Measurements from ENCODE around the gene RHBG. TPM values are rescaled to one million over a fixed set of nuclear protein-coding genes. Genes with fewer than 3 reads are reported as not detected.

Gene RHBG
- total RNA-seq, 1 experiment from 2014 or later: 4.0 TPM

DNA sequence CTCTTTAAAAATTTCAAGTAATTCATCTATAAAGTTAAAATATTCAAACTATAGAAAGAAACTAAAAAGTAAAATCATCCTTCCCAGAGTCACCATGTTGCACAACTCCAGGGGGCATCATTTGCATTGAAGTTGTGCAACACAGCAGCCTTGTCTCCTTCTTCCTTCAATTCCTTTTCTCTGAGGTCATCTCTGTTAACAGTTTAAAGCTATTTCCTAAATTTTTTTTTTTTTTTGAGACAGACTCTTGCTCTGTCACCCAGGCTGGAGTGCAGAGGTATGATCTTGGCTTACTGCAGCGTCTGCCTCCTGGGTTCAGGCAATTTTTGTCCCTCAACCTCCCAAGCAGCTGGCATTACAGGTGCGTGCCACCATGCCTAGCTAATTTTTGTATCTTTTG lies 7.1 kb downstream of the RHBG start:
- no TSS peak for BruUV-seq (replicated peaks)
- Histone ChIP-seq H3K27ac (no peak overlapping the region), H3K9me3 (ENCODE audit: insufficient read depth, low read depth) (no peaks in the 10 kb centered on the region), H3F3A (ENCODE audit: insufficient read depth, low read depth) (peaks cover 16% of the 10 kb centered on the region; the same call in 1 of the 2 replicates), H2AFZ (no peak overlapping the region), H3K4me1 (replicated peaks; ENCODE audit: insufficient read depth) (peaks cover 31% of the 10 kb centered on the region), H3K9me2 (ENCODE audit: insufficient read depth) (no peaks in the 10 kb centered on the region), H3K79me2 (ENCODE audit: low read depth) (no peaks in the 10 kb centered on the region), H3K27me3 (ENCODE audit: insufficient read depth, low read depth) (no peaks in the 10 kb centered on the region), H3K36me3 (ENCODE audit: low read depth) (no peaks in the 10 kb centered on the region), H4K20me1 (ENCODE audit: insufficient read depth) (no peaks in the 10 kb centered on the region), H3K4me2 (no peak overlapping the region), H3K4me3 (no peak overlapping the region)
- ChIA-PET POLR2A (ENCODE audit: unreplicated experiment) (no interaction called here), CTCF (interaction anchor here (0.6 to 0.8 kb wide), 5 partner anchors 11 to 470 kb away, joined by 3 to 6 read pairs (median 4); no protein-coding TSS in a partner anchor)
- no peak for TF ChIP-seq EZH2 (IDR thresholded peaks at IDR 0.05; ENCODE audit: low read depth)
- TF ChIP-seq, protein P1, sequence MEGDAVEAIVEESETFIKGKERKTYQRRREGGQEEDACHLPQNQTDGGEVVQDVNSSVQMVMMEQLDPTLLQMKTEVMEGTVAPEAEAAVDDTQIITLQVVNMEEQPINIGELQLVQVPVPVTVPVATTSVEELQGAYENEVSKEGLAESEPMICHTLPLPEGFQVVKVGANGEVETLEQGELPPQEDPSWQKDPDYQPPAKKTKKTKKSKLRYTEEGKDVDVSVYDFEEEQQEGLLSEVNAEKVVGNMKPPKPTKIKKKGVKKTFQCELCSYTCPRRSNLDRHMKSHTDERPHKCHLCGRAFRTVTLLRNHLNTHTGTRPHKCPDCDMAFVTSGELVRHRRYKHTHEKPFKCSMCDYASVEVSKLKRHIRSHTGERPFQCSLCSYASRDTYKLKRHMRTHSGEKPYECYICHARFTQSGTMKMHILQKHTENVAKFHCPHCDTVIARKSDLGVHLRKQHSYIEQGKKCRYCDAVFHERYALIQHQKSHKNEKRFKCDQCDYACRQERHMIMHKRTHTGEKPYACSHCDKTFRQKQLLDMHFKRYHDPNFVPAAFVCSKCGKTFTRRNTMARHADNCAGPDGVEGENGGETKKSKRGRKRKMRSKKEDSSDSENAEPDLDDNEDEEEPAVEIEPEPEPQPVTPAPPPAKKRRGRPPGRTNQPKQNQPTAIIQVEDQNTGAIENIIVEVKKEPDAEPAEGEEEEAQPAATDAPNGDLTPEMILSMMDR (conservative IDR thresholded peaks at IDR 0.05): no peak
- intact Hi-C loops (cut with micrococcal nuclease; ENCODE audit: unreplicated experiment): no loop called here
- DNase-seq: peak in 1 of 2 experiments; percentile 61

DNA sequence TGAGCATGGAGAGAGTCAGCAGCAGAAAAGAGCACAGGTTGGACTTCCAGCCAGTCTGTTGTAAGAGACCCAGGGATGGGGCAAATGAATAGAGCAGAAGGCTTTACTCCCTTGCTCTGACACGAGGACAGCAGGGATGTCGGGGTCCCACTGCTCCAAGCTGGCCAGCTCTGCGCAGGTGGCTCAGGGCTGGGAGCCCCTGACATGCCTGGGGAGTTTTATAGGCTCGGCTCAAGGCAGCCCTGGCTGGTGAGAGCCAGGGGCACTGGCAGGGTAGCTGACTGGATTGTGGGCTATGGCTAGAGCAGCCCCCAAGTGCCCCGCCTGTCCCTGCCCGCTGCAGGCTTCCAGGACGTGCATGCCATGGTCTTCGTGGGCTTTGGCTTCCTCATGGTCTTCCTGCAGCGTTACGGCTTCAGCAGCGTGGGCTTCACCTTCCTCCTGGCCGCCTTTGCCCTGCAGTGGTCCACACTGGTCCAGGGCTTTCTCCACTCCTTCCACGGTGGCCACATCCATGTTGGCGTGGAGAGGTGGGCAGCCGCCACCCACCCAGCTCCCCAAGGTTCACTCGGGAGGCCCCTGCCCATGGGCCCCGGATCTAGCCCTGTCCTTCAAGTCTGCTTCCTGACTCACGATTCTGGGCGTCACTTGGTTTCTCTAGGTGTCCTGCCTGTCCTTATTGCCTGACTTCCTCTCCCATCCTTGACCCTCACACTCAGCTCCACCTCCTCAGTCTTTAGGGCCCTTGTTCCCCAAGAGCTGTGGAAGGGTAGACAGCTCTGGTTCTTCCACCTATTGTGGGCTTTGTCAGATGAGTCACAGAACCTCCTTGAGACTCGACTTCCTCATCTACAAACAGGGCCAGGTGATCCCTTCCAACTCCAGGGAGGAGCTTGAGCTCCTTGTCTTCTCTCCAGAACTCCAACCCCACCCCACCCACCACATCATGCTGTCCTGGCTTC lies 8.2 kb downstream of the RHBG start:
- no peaks in the 10 kb centered on the region for H3K9me3 ChIP-seq (ENCODE audit: insufficient read depth, low read depth)
- H3K4me2 ChIP-seq: no peak overlapping the region
- H3K27ac ChIP-seq: no peak overlapping the region
- ChIA-PET POLR2A (ENCODE audit: unreplicated experiment) (interaction anchor here (0.6 kb wide), 1 partner anchor 105 kb away, joined by 7 read pairs; no protein-coding TSS in a partner anchor), CTCF (interaction anchor here (0.7 kb wide), 1 partner anchor 46 kb away, joined by 4 read pairs; no protein-coding TSS in a partner anchor)
- no TSS peak for BruUV-seq (replicated peaks)
- no peaks in the 10 kb centered on the region for H4K20me1 ChIP-seq (ENCODE audit: insufficient read depth)
- no peak for DNase-seq
- TF ChIP-seq, protein P1 (conservative IDR thresholded peaks at IDR 0.05): no peak
- no peak for TF ChIP-seq EZH2 (IDR thresholded peaks at IDR 0.05; ENCODE audit: low read depth)
- no peak overlapping the region for H3K4me3 ChIP-seq
- no peaks in the 10 kb centered on the region for H3K79me2 ChIP-seq (ENCODE audit: low read depth)
- H3F3A ChIP-seq (ENCODE audit: insufficient read depth, low read depth): peaks cover 16% of the 10 kb centered on the region; the same call in 1 of the 2 replicates
- no peaks in the 10 kb centered on the region for H3K27me3 ChIP-seq (ENCODE audit: insufficient read depth, low read depth)
- intact Hi-C loops (cut with micrococcal nuclease; ENCODE audit: unreplicated experiment): no loop called here
- no peaks in the 10 kb centered on the region for H3K36me3 ChIP-seq (ENCODE audit: low read depth)
- H2AFZ ChIP-seq: no peak overlapping the region
- H3K4me1 ChIP-seq (replicated peaks; ENCODE audit: insufficient read depth): peaks cover 21% of the 10 kb centered on the region
- no peaks in the 10 kb centered on the region for H3K9me2 ChIP-seq (ENCODE audit: insufficient read depth)

GRCh38 chr1:156378557-156378956 lies 9.5 kb downstream of the RHBG start:
- BruUV-seq (replicated peaks): no TSS peak
- Histone ChIP-seq H3K4me3 (no peak overlapping the region), H3K4me1 (replicated peaks; ENCODE audit: insufficient read depth) (peaks cover 21% of the 10 kb centered on the region), H3K27me3 (ENCODE audit: insufficient read depth, low read depth) (no peaks in the 10 kb centered on the region), H3K9me2 (ENCODE audit: insufficient read depth) (no peaks in the 10 kb centered on the region), H3K79me2 (ENCODE audit: low read depth) (no peaks in the 10 kb centered on the region), H3K36me3 (ENCODE audit: low read depth) (no peaks in the 10 kb centered on the region), H3K4me2 (no peak overlapping the region), H3K9me3 (ENCODE audit: insufficient read depth, low read depth) (no peaks in the 10 kb centered on the region), H4K20me1 (ENCODE audit: insufficient read depth) (no peaks in the 10 kb centered on the region), H3F3A (ENCODE audit: insufficient read depth, low read depth) (peaks cover 11% of the 10 kb centered on the region; the same call in 1 of the 2 replicates), H3K27ac (no peak overlapping the region), H2AFZ (no peak overlapping the region)
- TF ChIP-seq, protein P1 (conservative IDR thresholded peaks at IDR 0.05): no peak
- TF ChIP-seq EZH2 (IDR thresholded peaks at IDR 0.05; ENCODE audit: low read depth): no peak
- ChIA-PET POLR2A (ENCODE audit: unreplicated experiment) (no interaction called here), CTCF (no interaction called here)
- intact Hi-C loops (cut with micrococcal nuclease; ENCODE audit: unreplicated experiment): loop anchor here (2.0 kb wide), 1 partner anchor 22 kb away; no protein-coding TSS in a partner anchor
- DNase-seq: no peak
